Epidermal melanocyte (primary cell): ENCODE measurements around the gene XPA.
"Not testable (repeated sequence)": the region's sequence is repeated elsewhere in the genome, so short reads cannot be mapped to it uniquely, and the experiment has no call there.

Source experiments
- DNase-seq: peaks from one replicate; pipeline ENCODE4 v3.0.0; 2011; ENCODE audit warnings: low spot score; ENCODE audit not compliant: insufficient read length

The XPA gene

DNA sequence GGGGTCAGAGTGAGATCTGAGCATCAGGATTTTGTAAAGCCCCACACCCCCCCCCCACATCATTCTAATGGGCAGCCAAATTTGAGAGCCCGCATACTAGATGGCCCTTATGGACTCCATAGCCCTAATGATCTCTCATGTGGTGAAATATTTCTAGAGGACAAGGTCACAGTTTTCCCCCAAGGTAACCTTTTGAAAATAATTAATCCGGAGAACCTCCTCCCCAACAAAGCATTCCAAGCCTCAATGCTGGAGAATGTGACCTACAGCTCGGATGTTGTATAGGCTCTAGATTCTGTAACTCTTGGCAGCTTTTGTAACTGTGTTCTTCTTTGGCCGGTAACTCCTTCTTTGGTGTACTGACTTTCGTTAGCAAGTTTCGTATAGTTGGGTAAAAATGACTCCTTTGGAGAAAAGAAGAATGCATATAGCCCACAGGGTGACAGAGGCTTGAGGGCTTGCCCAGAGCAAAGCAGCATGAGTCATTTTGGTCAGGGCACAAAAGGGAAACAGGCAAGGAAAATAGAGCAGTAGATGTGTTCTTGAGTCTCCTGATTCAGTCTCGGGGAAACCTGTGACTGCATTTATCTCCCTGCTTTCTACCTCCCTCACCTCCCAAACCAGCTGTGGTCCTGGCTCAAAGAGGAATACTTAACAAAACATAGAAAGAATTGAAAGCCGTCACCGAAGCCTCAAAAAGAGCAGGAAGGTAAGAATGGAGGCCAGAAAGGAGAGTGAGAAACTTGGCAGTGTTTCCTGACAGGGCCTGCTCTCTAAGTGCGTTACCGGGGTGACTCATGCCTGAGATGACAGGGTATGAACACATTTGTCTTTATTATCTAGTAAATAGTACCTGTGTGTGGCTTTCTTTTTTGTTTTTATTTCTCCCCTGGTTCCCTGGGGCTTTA lies 6.6 kb upstream of the XPA start:
- no peak for DNase-seq

DNA sequence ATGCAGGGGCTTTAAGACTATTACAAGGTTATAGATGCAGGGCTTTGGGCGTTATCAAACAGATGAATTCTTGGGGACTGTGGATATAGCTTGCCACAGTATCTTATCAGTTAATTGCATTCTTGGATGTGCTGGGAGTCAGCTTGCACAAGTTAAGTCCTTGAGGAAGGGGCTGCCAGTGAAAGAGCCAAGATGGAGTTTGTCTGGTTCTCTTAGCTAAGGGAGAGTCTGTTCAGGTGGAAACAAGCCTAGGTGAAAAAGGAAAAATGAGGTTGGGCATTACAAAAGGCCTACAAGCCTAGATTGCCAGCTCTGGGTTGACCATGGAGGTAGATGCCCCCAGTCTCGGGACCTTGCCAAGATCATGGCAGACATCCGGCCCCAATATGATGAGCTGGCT lies 2.7 kb upstream of the XPA start:
- not testable (repeated sequence) for DNase-seq

DNA sequence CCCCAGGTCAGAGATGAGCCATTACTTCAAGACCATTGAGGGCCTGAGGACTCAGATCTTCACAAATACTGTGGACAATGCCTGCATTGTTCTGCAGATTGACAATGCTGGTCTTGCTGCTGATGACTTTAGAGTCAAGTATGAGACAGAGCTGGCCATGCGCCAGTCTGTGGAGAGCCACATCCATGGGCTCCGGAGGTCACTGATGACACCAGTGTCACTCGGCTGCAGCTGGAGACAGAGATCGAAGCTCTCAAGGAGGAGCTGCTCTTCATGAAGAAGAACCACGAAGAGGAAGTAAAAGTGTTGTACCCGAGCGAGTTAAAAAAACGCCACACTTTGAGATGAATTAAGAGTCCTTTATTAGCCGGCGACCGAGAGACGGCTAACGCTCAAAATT lies 2.1 kb upstream of the XPA start:
- not testable (repeated sequence) for DNase-seq

DNA sequence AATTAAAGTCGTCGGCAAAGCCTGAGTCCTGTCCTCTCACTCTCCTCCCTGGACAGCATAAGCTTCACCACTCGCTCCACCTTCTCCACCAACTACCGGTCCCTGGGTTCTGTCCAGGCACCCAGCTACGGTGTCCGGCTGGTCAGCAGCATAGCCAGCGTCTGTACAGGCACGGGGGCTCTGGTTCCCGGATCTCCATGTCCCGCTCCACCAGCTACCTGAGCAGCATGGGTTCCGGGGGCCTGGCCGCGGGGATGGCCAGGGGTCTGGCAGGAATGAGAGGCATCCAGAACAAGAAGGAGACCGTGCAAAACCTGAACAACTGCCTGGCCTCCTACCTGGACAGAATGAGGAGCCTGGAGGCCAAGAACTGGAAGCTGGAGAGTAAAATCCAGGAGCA lies 1.7 kb upstream of the XPA start:
- DNase-seq: no peak

DNA sequence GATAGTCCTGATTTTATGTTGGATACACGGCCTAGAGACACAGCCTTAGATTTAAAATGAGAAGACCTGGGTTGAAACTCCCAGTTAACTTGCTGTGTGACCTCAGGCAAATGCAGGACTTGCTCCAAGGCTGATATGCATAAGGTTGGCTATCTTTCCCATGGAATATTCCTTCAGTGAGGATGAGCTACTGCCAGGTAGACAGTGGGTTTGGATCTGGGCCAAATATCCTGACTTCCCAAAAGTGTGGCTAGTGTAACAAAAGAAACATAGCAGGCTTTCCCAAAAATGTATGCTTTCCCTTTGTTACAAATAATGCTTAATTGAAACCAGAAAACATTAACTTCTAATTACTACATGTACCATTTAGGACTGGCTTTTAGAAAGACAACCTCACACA lies 697 bp upstream of the XPA start:
- DNase-seq: no peak

DNA sequence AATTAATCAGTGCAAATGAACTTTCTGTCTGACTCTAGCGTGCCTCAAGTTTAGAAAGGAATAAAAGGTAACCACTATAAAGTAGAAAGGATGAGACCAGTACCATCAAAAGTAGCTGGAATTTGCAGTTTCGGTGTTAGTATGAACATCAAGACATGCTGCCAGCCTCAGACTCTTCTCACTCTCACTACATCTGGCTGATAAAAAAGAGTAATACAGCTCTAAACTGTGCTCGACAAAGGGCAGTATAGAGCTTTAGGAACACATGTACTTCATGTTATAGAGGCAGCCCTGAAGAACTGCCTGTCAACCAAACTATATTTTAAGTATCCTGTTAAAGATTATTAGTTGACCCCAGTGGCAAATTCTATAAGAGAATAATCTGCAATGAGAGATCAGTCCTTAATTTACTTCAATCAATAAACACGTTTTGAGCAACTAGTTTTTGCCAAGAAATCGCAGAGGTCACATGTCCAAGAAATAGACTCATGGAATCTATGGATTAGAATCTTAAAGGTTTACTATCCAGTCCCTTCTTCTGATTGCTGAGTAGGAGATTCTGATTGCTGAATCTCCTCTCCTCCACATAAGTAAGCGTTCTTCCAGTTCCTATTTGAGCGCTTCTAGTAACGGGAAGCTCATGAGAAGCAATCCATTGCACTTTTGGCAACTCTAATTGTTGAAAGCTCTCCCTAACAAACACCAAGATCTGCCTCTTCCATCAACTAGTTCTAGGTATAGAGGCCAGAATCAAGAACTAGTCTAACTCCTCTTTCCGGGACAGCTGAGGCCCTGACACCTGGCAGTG lies 941 bp downstream of the XPA start:
- no peak for DNase-seq

DNA sequence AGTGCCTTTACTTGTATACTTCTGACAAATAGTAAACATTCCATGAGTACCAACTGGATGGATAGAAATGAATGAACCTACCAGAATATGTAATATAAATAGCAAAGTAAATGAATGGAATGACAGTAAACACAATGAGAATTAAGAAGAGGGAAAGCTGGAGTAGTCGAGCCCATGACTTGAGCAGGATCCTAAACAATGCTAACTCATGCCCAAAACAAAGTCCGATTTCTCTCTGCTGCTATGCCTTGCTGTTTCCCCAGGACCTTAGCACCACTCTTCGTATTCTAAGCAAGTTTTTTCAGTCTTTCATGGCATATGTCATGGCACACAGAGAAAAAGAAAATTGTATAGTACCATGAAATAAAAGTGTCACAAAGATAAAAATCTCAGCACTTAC lies 1.8 kb downstream of the XPA start:
- no peak for DNase-seq

DNA sequence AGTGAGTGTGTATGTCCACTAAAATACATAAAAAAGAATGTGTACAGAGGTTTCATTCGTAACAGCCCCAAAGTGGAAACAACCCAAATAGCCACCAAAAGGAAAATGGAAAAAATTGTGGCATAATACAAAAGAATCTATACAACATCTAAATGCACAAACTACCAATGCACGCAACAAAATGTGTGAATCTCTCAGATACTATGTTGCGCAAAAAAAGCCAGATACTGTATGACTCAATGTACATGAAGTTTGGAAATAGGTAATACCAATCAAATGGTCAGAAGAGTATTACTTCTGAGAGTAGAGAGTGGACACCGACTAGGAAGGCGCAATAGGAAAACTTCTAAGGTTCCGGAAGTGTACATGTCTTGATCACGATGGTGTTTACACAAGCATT lies 2.4 kb downstream of the XPA start:
- no peak for DNase-seq

DNA sequence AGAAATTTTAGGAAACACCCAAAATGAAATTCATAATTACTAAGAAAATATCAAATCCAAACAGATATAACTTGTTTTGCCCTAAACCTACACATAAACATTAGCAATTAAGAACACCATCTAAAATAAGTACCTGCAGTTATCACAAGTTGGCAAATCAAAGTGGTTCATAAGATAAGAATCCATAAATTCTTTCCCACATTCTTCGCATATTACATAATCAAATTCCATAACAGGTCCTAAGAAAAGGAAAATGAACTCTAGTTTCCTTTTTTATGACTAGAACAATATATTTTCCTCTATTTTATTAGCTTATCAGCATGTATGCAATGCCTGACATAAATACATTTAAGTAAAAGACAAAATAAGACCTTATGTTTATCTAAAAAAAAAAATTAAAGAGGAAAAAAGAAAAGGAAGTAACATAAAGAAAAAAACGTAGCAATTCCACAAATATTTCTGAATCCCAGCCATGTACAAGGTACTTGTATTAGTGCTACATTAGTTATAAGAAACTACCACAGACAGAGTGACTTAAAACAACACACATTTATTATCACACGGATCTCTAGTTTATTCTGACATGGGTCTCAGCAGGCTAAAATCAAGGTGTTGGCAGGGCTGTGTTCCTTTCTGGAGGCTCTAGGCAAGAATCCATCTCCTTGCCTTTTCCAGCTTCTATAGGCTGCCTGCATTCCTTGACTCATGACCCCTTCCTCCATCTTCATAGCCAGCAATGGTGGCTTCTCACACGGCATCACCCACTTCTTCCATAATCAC lies 7.5 kb downstream of the XPA start:
- DNase-seq: no peak

DNA sequence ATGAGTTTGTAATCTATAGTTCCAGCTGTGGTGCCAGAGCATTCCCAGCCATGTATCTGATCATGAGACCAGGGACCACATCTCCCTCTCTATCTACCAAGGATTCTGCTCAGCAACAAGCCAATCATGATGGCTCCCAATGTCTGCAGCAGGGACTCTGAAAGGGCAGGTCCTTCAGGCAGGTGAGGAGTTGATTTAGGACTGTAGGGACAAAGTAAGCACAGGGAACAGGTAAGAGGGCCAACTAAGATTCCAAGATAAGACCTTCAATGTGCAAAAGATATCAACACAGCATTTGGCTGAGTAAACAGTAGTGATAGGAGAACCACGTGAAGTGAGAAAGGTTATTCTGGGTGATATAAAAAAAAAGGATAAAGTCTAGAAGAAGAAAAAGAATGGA lies 8.5 kb downstream of the XPA start:
- no peak for DNase-seq

DNA sequence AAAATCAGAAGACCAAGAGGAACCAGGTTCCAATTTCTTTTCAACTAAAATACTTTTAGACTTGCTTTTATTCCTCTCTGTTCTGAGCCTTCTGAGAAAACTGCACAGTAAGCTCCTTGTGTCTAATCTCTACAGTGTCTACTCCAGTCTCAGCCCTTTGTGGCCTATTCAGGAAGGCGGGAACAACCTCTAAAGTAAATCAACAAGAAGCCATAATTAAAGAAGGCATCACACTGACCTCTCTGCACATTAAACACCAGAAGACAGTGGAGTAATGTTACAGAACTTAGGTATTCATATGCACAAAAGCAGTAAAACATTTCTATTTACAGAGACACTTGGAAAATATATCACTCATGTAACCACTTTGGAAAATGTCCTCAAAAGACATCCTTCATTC lies 14.9 kb downstream of the XPA start:
- no peak for DNase-seq

DNA sequence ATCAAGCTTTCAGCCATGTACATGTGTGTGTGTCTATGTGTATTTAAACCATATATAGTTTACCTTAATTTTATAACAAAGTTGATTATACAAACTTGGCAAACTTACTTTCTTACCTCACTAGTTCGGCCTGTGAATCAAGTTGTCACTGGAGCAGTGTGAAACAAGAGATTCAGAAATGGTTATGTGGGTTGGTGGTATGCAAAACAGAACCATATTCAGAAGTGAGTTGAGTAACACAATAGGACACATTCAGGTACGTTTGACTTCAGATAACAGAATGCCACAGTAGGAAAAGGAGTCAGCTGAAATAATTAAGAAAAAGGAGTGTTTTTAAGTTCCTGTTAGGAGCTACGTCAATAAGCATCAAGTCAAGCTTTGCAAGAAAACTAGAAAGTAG lies 21.5 kb downstream of the XPA start:
- DNase-seq: no peak

DNA sequence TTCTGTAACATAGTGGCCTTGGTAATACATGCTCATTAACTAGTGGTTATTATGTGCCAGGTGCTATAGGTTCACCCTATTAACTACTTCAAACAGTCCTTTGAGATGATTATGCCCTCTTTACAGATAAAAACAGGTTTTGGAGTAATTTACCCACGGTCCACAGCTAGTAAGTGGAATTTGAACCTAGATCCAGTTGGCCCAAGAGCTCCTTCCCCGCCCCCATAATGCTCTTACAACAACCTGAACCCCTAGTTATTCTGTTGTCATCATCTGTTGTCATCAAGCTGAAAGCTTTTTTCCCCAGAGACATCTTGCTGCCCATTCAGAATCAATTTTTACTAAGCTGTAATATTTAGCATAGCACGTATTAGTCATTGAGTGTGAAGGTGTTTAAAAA lies 23.2 kb downstream of the XPA start:
- DNase-seq: no peak

DNA sequence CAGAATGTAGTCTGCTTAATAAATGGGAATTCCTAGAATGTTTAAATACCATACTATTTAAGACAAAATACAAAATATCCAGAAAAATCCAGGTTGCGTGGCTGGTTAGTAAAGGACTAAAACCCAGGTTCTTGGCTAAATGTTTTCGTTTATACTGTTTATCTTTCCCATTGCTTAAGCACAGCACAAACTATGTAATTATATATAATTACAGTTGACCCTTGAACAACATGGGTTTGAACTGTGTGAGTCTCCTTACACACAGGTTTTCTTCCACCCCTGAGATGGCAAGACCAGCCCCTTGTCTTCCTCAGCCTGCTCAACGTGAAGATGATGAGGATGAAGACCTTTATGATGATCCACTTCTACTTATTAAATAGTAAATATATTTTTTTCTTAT lies 24.7 kb downstream of the XPA start:
- no peak for DNase-seq

DNA sequence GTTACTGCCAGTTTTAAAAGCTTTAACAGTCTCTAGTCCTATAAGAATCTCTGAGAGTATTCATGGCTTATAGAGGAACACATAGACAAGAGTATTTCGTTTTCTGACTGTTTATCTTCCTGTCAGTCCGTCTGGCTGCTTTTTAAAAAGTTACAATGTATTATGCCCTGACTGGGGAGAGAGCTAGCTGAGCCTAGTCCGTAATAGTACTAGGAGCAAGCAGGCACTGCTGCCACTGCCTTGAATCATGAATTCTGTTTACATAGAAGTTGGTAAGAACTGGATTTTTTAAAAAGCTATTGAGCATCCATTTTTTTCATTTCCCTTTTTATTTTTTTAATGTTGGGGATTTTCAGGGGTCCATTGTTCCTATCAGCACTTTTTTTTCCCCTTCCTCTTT lies 26.6 kb downstream of the XPA start:
- no peak for DNase-seq

DNA sequence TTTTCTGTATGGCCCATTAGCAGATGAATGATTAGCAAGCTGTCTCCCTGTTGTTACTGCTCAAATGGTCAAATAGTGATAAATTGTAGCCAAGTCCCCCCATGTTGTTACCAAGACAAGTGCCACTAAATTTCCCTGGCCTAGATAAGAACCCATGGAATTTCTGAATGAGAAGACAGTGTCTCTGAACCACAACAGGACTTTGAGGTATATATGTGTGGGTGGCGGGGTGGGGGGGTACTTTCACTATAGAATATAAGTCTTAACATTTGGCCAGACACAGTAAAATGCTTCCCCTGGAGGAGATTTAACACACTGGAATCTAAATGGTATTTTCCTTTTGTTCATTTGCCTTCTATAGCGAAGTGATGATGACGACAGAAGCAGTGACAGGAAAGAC lies 28.7 kb downstream of the XPA start:
- no peak for DNase-seq

DNA sequence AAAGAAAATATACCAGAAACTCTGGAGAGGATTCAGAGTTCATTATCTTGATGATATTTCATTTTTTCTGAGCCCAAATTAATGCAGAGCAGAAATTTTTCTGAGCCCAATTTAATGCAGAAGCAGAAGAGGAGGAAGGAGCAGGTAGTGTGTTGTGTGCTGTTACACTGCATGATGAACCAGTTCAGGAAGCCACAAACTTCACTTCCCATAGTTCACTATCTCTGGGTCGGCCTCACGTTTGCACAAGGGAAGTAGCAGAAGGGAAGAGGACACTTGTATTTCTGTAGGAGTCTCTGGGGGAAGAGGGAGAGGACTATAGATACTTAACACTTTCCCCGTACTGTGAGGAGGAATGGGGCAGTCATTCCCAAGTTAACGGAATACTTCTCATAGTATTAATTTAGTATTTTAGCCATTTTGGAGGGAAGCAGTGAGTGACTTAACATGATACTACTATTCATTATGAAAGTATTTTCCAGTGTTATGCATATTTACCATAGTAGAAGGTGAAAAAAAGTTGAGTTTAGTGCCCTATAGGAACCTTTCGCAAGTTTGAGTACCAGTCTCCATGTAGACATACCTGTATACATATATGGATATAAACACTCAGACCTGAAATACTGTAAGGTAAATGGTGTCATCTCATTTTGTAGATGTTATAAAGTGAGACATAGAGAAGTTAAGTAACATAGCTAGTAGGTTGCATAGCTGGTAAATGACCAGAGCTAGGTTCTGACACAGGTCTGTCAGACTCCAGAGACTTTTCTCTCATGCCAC lies 30.0 kb downstream of the XPA start:
- no peak for DNase-seq

DNA sequence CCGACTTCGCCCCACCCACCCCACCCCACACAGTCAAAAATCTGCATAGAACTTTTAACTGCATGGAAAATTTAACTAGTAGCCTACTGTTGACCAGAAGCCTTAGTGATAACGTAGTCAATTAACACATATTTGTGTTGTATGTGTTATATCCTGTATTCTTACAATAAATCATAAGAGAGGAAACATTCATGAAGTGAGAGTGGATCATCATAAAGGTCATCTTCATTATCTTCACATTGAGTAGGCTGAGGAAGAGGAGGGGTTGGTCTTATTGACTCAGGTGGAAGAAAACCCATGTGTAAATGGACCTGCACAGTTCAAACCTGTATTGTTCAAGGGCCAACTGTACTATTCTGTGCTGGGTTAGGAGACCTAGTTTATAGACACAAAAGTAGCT lies 31.4 kb downstream of the XPA start:
- DNase-seq: no peak

DNA sequence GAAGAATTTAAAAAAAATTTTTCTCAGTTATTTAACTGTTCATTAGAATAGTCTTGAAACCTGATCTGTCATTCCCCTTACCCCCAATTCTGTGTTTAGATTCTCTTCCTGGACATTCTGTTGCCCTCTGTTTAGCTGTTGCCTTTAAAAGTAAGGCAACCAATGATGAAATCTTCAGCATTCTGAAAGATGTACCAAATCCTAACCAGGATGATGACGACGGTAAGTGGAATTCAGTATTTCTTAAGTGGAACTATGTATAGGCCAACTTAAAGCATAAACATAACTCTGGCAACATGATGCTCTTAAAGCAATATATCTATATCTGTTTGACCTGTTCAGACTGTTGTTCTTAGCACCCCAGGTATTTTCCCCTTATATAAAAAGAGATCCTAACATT lies 36.3 kb downstream of the XPA start:
- no peak for DNase-seq

DNA sequence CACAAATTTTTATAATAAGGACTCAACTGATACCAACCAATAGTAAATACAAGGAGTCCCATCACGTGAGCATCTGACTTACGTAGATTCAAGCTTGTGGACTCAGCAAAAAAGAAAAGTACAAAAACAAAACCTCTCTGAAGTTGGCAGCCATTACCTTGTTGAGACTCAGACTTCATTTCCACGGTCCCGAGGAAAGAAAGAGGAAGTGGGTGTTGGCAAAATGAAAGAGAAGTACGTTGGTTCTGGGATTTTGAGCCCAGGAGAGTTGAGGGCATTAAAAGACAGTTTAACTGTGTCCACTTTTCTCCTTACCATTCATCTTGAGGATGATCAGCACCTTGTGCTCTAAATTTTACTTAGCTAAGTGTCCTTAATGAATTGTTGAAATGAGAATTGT lies 36.8 kb downstream of the XPA start:
- DNase-seq: no peak

DNA sequence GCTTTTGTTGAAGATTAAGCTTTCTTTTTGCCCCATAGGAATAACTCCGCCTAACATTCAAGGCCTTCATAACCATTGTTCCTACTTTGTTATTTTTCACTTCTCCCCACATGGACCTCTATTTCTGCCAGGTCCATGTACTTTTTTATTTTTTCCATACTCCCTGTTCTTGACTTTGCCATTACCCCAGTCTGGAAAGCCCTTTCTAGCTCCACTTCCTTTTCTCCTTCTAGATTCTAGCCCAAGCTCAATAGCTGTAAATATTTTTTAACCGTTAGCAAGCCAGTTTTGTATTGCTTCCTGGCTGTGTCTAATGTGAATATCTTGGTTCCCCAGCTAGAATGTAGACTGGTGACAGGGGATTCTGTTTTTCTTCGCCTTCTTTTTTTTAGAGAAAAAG lies 37.4 kb downstream of the XPA start:
- no peak for DNase-seq
